IPS DF 19.7 (cell line): ENCODE data around the gene HMGCS2.
"Not testable (repeated sequence)": the region's sequence is repeated elsewhere in the genome, so short reads cannot be mapped to it uniquely, and the experiment has no call there.

ENCODE experiments used
- DNase-seq: peaks from one replicate; pipeline ENCODE4 v3.0.0-alpha.2; 2013; ENCODE audit warnings: low read depth, low spot score

The HMGCS2 gene

DNA sequence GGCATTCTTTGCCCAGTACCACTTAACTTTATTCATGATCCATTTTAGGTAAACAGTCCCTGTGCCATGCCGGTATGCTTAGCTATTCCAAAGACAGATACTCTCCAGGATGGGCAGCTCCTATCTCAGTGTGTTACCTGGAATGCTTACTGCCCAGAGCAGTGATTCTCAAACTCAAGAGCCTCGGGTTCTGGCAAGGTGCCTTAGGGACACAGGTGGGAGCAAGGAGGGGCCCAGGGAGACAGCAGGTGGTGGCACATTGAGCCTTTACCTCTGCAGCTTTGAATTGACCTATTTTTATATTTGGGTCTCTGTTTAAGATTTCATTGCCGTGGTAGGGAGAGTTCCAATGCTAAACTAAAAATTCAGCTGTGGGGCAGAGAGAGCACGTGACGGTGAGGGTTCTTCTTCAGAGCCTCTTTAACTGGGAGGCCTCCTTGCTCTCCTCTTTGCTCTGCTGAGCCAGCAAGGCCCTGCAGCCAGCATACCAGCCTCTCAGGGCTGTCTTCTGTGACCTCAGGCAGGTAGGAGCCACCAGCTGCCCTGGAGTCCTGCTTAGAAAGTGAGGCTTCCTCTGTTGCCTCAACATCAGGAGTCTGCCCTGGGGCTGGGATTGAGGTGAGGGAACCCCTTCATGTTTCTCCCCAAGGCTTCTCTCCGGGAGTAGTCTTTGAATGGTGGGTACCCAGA is 36.8 kb downstream of the HMGCS2 start:
- DNase-seq, result no peak

DNA sequence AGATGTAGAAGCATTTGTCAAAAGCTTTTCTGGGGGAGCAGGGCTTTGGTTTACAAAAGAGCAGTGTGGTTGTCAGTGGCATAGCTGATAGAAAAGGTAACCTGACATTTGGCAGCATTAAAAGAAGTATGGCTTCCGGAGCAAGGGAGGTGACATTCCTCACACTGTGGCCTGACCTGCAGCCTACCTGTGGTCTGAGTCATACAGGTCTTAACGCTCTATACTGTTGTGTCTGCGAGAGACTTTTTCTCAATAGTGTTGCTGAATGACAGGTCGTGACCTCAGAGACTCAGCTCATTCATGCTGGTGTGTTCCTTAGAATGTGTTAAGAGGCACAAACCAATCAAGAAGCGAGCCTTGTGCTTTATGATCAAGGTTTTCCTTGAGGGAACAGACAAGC is 37.6 kb downstream of the HMGCS2 start:
- DNase-seq, result no peak

DNA sequence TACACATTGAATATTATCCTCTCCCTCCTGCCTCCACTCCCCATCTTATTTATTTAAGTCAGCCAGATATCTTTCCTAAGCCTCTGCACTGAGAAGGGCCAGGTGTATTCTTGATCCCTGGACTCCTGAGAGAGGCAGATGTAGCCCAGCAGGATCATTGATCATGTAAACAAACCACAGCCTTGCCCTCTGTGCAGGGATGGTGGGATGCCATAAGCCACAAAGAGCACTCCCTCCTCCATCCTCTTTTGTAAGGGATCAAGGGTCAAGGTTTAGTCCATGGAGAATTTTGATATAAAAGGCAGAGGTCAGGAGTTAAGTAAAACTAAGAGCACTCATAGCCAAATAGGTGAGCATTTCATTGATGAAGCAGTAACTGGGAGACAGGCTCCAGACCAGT is 39.7 kb downstream of the HMGCS2 start:
- DNase-seq, result no peak

- DNase-seq, result no peak
These were observed 40.7 kb downstream of the HMGCS2 start for GRCh38 chr1:119727991-119728390.

DNA sequence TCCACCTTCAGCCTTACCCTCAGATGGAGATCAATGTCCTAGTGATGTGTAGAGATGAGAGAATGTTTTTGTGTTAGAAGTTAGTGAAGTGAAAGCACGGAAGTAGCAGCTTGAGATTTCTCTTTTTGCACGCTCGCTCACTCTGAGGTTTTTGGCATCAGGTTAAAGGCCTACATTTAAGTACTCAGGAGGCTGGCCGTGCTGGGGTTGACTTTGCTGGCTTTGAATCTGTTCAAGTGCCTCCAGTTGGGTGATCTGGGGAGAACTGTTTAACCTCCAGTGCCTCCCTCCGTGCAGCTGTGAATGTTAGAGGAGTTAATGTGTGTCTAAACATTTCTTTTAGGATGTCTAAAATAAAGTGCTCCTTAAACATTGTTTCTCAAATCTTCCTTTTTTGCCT is 43.1 kb downstream of the HMGCS2 start:
- DNase-seq, result no peak

DNA sequence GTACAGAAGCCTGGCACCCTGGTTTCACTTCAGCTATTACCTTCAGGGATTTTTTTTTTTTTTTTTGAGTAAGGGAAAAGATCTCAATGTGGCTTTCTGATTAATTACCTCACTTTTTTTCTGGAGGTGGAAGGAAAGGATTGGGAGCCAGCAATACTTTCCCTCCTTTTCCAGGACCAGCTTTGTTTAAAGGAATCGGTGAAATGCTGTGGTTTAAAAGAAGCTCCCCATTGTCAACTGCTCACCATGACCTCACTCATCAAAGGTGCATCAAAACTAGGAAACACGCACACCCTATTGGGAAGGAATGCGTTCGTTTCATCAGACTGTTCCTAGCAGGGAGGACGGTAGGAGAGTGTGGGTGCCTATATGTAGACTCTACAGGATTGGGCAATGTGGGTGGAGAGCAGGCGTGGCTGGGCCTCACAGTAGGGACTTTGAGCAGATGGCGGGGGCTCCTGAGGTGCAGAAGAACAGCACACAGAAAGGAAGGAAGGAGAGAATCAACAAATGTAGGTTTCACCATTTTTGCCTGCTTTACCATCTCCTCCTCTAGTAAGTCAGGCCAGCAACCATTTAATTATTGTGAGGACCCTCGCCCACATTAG is 44.0 kb downstream of the HMGCS2 start:
- no peak for DNase-seq

GRCh38 chr1:119721896-119722295 is 46.8 kb downstream of the HMGCS2 start:
- DNase-seq, result no peak

- DNase-seq, result no peak
These were observed 47.8 kb downstream of the HMGCS2 start for GRCh38 chr1:119720866-119721440.

DNA sequence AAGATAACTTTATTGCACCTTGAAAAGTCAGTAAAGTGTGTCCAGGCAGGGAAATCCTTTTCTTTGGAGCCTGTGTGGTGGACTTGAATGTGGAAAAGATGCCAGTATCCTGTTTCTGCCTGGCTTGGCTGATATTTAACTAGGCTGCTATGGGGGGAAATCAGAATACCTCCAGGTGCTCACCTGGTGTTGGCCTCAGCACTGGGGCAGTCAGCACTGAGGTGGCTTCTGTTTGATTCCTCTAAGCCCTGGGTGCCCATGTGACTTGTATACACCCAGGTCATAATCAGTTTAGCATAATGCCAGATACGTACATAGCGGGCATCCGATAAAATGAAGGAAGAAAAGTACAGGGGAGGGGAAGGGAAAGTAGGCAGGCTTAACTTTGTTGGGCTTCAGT is 49.7 kb downstream of the HMGCS2 start:
- DNase-seq, result no peak

DNA sequence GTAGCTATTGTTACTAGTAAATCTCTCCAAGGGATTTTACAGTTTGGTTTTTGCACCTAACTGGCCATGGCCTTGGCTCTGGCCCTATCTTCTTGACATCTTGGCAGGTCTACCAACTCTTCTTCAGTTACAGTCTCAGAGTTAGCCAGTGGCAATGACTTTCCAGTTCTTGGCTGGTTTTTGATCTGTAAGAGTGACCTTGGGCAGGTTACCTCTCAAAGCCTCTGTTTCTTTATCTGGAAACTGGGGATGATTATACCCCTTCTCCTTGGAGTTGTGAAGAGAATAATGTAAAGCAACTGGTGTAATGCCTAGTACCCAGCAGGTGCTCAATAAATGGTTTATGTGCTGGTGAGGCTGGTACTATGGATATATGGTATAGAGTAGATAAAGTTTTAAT is 50.3 kb downstream of the HMGCS2 start:
- DNase-seq, result no peak

- no peak for DNase-seq
These were observed 53.2 kb downstream of the HMGCS2 start for GRCh38 chr1:119715542-119715941.

DNA sequence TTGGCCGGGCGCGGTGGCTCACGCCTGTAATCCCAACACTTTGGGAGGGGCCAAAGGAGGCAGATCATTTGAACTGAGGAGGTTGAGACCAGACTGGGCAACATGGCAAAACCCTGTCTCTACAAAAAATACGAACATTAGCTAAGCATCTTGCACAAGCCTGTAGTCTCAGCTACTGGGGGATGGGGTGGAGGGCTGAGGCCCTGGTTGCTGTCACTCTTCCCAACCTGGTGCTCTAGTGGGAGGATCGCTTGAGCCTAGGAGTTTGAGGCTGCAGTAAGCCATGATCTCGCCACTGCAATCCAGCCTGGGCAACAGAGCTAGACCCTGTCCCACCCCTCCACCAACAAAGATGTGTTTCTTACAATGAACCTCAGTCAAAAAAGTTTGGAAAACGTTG is 54.1 kb downstream of the HMGCS2 start:
- DNase-seq, result no peak

- peak; percentile 42 for DNase-seq
These were observed 54.8 kb downstream of the HMGCS2 start for GRCh38 chr1:119713749-119714456.

DNA sequence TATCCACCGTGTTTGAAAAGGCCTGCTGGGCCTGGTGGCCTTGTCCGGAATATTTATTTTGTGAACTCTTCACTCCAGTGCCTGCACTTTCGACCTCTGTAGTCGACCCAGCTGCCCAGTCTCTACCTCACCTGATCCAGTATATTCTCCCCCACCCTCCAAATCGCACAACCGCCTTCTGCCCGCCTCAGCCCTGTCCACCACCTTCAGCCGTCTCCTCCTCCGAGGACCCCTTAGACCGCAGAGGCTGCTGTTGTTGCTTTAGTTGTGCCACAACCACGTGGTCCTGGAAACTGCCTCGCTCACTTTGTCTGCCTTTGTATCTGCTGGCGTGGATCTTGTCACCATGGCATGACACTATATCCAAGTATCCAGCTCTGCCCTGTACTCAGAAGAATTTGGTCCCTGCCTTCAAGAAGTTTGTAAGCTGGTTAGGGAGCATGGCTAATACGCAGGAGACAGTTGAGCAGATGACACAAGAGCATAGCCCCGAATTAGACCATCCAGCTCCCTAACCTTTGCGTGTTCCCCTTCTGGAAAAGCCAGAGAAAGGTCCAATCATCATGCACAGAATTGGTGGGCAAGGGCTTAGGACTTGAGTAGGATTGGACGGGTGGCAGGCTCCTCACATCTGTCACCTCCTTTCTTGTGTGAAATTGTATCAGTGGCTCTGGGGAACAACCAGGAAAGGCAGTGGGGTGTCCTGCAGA is 55.5 kb downstream of the HMGCS2 start:
- DNase-seq, result no peak

- DNase-seq, result peak; percentile 50
These were observed 56.2 kb downstream of the HMGCS2 start for GRCh38 chr1:119712342-119713038.

GRCh38 chr1:119711804-119712341 is 56.8 kb downstream of the HMGCS2 start, which contains the start of gene PHGDH:
TSS of gene PHGDH (plus strand) at chr1:119711934. CDS start at chr1:119712023, 89 bp downstream.
- DNase-seq, result peak; percentile 75

GRCh38 chr1:119711356-119711803 is 57.3 kb downstream of the HMGCS2 start:
- not testable (repeated sequence) for DNase-seq

- DNase-seq, result not testable (repeated sequence)
These were observed 62.1 kb downstream of the HMGCS2 start for GRCh38 chr1:119706599-119706998.

GRCh38 chr1:119703666-119704450 is 64.8 kb downstream of the HMGCS2 start:
- DNase-seq, result no peak

DNA sequence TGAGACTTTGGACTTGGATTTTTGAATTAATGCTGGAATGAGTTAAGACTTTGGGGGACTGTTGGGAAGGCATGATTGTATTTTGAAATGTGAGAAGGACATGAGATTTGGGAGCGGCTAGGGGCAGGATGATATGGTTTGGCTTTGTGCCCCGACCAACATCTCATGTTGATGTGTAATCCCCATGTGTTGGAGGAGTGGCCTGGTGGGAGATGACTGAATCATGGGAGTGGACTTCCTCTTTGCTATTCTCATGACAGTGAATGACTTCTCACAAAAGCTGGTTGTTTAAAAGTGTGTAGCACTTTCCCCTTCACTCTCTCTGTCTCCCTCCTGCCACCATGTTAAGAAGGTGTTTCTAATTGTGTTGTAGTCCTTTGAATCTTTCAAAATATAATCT is 66.3 kb downstream of the HMGCS2 start:
- DNase-seq, result no peak
